Nephron progenitor cell (in vitro differentiated cells): ENCODE measurements around the gene UNK.
"Not testable (repeated sequence)": the region's sequence is repeated elsewhere in the genome, so short reads cannot be mapped to it uniquely, and the experiment has no call there.

Source experiments
- DNase-seq: peaks from one replicate; pipeline ENCODE4 v3.0.0; 2021
- H3K27ac Mint-ChIP-seq: 2 replicates; pipeline ENCODE4 v1.8.0; 2021; ENCODE audit warnings: mild to moderate bottlenecking, moderate library complexity, mixed read lengths
- H3K27me3 Mint-ChIP-seq: 2 replicates; pipeline ENCODE4 v1.8.0; 2021; ENCODE audit warnings: mild to moderate bottlenecking, low read depth, mixed read lengths; ENCODE audit not compliant: poor library complexity
- H3K36me3 Mint-ChIP-seq: 2 replicates; pipeline ENCODE4 v1.8.0; 2021; ENCODE audit warnings: low read depth, mixed read lengths
- H3K4me1 Mint-ChIP-seq: 2 replicates; pipeline ENCODE4 v1.8.0; 2021; ENCODE audit warnings: mixed read lengths
- H3K4me3 Mint-ChIP-seq: 2 replicates; pipeline ENCODE4 v1.8.0; 2021; ENCODE audit warnings: mild to moderate bottlenecking, moderate library complexity, mixed read lengths
- H3K9me3 Mint-ChIP-seq: 2 replicates; pipeline ENCODE4 v1.8.0; 2021; ENCODE audit warnings: mild to moderate bottlenecking, moderate library complexity, mixed read lengths
- CTCF ChIP-seq: fragments of 200-600 bp; sonication (generic); IDR thresholded peaks from 2 replicates; pipeline ENCODE4 v1.5.0; 2021; ENCODE audit warnings: antibody characterized with exemption

Gene UNK

GRCh38 chr17:75810216-75810615 is 25.6 kb downstream of the UNK start:
- Mint-ChIP-seq H3K4me3 (no peak overlapping the region), H3K4me1 (peaks cover 16% of the 10 kb centered on the region), H3K36me3 (peaks cover 12% of the 10 kb centered on the region), H3K9me3 (no peaks in the 10 kb centered on the region), H3K27me3 (no peaks in the 10 kb centered on the region), H3K27ac (no peak overlapping the region)
- no peak for TF ChIP-seq CTCF
- no peak for DNase-seq

- DNase-seq, H3K27ac Mint-ChIP-seq, H3K9me3 Mint-ChIP-seq, H3K36me3 Mint-ChIP-seq, H3K27me3 Mint-ChIP-seq, H3K4me3 Mint-ChIP-seq: not testable (repeated sequence)
- H3K4me1 Mint-ChIP-seq: peaks cover 16% of the 10 kb centered on the region
These were observed 26.1 kb downstream of the UNK start for GRCh38 chr17:75810756-75811155.

GRCh38 chr17:75811174-75811573 is 26.6 kb downstream of the UNK start:
- H3K27ac Mint-ChIP-seq: no peak overlapping the region
- no peaks in the 10 kb centered on the region for H3K9me3 Mint-ChIP-seq

GRCh38 chr17:75812096-75813013 is 27.7 kb downstream of the UNK start:
- no peaks in the 10 kb centered on the region for H3K27me3 Mint-ChIP-seq
- H3K4me3 Mint-ChIP-seq: no peak overlapping the region
- H3K36me3 Mint-ChIP-seq: peaks cover 7% of the 10 kb centered on the region
- H3K27ac Mint-ChIP-seq: no peak overlapping the region
- H3K9me3 Mint-ChIP-seq: no peaks in the 10 kb centered on the region
- H3K4me1 Mint-ChIP-seq: peaks cover 16% of the 10 kb centered on the region
- no peak for TF ChIP-seq CTCF
- DNase-seq: no peak

More at GRCh38 chr17:75811174-75811573, 26.6 kb downstream of the UNK start:
- DNase-seq: no peak
- no peaks in the 10 kb centered on the region for H3K27me3 Mint-ChIP-seq
- peaks cover 7% of the 10 kb centered on the region for H3K36me3 Mint-ChIP-seq
- peaks cover 16% of the 10 kb centered on the region for H3K4me1 Mint-ChIP-seq
- TF ChIP-seq CTCF: no peak
- H3K4me3 Mint-ChIP-seq: no peak overlapping the region

- TF ChIP-seq CTCF: no peak
- H3K27me3 Mint-ChIP-seq: no peaks in the 10 kb centered on the region
- no peaks in the 10 kb centered on the region for H3K9me3 Mint-ChIP-seq
- H3K4me1 Mint-ChIP-seq: peaks cover 9% of the 10 kb centered on the region
- peaks cover 8% of the 10 kb centered on the region for H3K36me3 Mint-ChIP-seq
- H3K27ac Mint-ChIP-seq: no peak overlapping the region
- DNase-seq: no peak
- H3K4me3 Mint-ChIP-seq: no peak overlapping the region
These were observed 28.7 kb downstream of the UNK start for GRCh38 chr17:75813081-75814020.

- Mint-ChIP-seq H3K4me3 (no peak overlapping the region), H3K9me3 (no peaks in the 10 kb centered on the region), H3K36me3 (peaks cover 14% of the 10 kb centered on the region), H3K27me3 (no peaks in the 10 kb centered on the region), H3K27ac (no peak overlapping the region), H3K4me1 (peaks cover 2% of the 10 kb centered on the region)
- no peak for TF ChIP-seq CTCF
- DNase-seq: no peak
These were observed 29.4 kb downstream of the UNK start for GRCh38 chr17:75814021-75814395.
